Measurements from ENCODE around the gene DPH2.

- no peak for TF ChIP-seq CTCF (IDR thresholded peaks at IDR 0.05)
- TF ChIP-seq JUNB (IDR thresholded peaks at IDR 0.05) = no peak
- TF ChIP-seq EHMT2 (IDR thresholded peaks at IDR 0.05; ENCODE audit: low read depth) = no peak
- TF ChIP-seq BHLHE40 (IDR thresholded peaks at IDR 0.05; ENCODE audit: low read depth, low read length) = no peak
- no peak for TF ChIP-seq RFX5 (IDR thresholded peaks at IDR 0.05)
Observed at GRCh38 chr1:43991200-43991475, 21.3 kb downstream of the DPH2 start.
